Measurements from ENCODE around the gene CNTNAP2. TPM values are rescaled to one million over a fixed set of nuclear protein-coding genes. Genes with fewer than 3 reads are reported as not detected.

Gene CNTNAP2
- total and polyA plus RNA-seq, 2 donors = 5.1 to 10.3 TPM

DNA sequence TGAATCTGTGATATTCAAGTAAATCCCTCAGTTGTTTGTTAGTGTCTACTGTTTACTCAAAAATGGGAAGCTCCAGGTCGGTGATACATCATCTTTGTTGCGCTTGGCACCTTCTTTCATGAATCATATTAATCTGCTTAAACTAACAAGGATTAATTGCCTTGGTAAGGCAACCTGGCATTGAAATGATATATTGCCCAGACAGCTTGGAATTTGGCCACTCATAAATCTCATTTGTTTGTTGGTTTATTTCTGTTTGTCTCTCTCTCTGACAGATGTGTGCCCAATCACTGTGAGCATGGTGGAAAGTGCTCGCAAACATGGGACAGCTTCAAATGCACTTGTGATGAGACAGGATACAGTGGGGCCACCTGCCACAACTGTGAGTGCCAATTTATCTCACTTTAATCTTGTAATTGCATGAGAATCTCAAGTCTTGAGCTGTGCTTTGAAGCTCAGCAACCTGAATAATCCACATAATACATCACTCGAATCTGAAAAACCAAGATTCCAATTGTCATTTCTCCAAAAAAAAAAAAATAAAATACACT lies 1369.1 kb downstream of the CNTNAP2 start:
- WGBS = 95% methylated on average over 4 of the region's 4 CpGs

DNA sequence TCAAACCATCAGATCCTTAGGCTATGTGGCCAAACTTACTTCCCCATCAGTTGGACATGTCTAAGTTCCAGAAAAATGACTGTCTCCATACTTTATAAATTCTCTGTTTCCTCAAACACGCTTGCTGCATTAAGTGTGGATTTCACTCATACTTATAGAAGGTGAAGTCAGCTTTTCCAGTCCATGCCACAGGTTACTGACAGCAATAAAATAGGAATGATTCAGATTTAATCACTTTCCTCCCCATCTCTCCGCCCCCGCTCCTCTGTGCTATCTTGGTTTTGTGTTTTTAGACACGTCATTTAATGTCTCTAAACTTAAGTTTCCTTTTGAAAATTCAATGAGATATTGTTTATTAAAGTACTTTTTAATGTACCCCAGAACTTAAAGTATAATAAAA lies 1376.0 kb downstream of the CNTNAP2 start:
- Histone ChIP-seq H3K4me3 (ENCODE audit: low read length in 2 of 2) (no peak overlapping the region), H3K36me3 (ENCODE audit: control insufficient read depth in 2 of 2, insufficient read depth in 2 of 2, low read length in 1 of 2) (no peaks in the 10 kb centered on the region), H3K9me3 (ENCODE audit: control insufficient read depth in 2 of 2, insufficient read depth in 1 of 2, low read length in 1 of 2) (no peaks in the 10 kb centered on the region), H3K27me3 (ENCODE audit: control insufficient read depth in 2 of 2, insufficient read depth in 1 of 2, low read length in 1 of 2) (no peaks in the 10 kb centered on the region), H3K4me1 (ENCODE audit: control insufficient read depth in 2 of 2, insufficient read depth in 2 of 2, low read length in 2 of 2) (no peaks in the 10 kb centered on the region), H3K27ac (ENCODE audit: low read depth in 1 of 2, low read length in 1 of 2) (no peak overlapping the region)
- 95% methylated on average over 4 of the region's 4 CpGs for WGBS
- no peak for DNase-seq (ENCODE audit: low read depth in 6 of 9, low spot score in 9 of 9)

More for the DNA sequence above, 1369.1 kb downstream of the CNTNAP2 start:
- no peaks in the 10 kb centered on the region for H3K4me1 ChIP-seq (ENCODE audit: control insufficient read depth in 2 of 2, insufficient read depth in 2 of 2, low read length in 2 of 2)
- H3K27ac ChIP-seq (ENCODE audit: low read depth in 1 of 2, low read length in 1 of 2) = no peak overlapping the region
- no peak for DNase-seq (ENCODE audit: low read depth in 6 of 9, low spot score in 9 of 9)
- H3K9me3 ChIP-seq (ENCODE audit: control insufficient read depth in 2 of 2, insufficient read depth in 1 of 2, low read length in 1 of 2) = no peaks in the 10 kb centered on the region
- H3K36me3 ChIP-seq (ENCODE audit: control insufficient read depth in 2 of 2, insufficient read depth in 2 of 2, low read length in 1 of 2) = no peaks in the 10 kb centered on the region
- H3K4me3 ChIP-seq (ENCODE audit: low read length in 2 of 2) = no peak overlapping the region
- no peaks in the 10 kb centered on the region for H3K27me3 ChIP-seq (ENCODE audit: control insufficient read depth in 2 of 2, insufficient read depth in 1 of 2, low read length in 1 of 2)

- H3K36me3 ChIP-seq (ENCODE audit: control insufficient read depth in 2 of 2, insufficient read depth in 2 of 2, low read length in 1 of 2) = no peaks in the 10 kb centered on the region
- no peaks in the 10 kb centered on the region for H3K27me3 ChIP-seq (ENCODE audit: control insufficient read depth in 2 of 2, insufficient read depth in 1 of 2, low read length in 1 of 2)
- H3K9me3 ChIP-seq (ENCODE audit: control insufficient read depth in 2 of 2, insufficient read depth in 1 of 2, low read length in 1 of 2) = no peaks in the 10 kb centered on the region
- no peak overlapping the region for H3K4me3 ChIP-seq (ENCODE audit: low read length in 2 of 2)
- DNase-seq (ENCODE audit: low read depth in 6 of 9, low spot score in 9 of 9) = no peak
- WGBS = 96% methylated on average over 1 of the region's 1 CpG
- no peaks in the 10 kb centered on the region for H3K4me1 ChIP-seq (ENCODE audit: control insufficient read depth in 2 of 2, insufficient read depth in 2 of 2, low read length in 2 of 2)
- no peak overlapping the region for H3K27ac ChIP-seq (ENCODE audit: low read depth in 1 of 2, low read length in 1 of 2)
Measured at GRCh38 chr7:147496209-147496608, 1379.6 kb downstream of the CNTNAP2 start.

- Histone ChIP-seq H3K36me3 (ENCODE audit: control insufficient read depth in 2 of 2, insufficient read depth in 2 of 2, low read length in 1 of 2) (no peaks in the 10 kb centered on the region), H3K27ac (ENCODE audit: low read depth in 1 of 2, low read length in 1 of 2) (no peak overlapping the region), H3K4me3 (ENCODE audit: low read length in 2 of 2) (no peak overlapping the region), H3K27me3 (ENCODE audit: control insufficient read depth in 2 of 2, insufficient read depth in 1 of 2, low read length in 1 of 2) (no peaks in the 10 kb centered on the region), H3K4me1 (ENCODE audit: control insufficient read depth in 2 of 2, insufficient read depth in 2 of 2, low read length in 2 of 2) (no peaks in the 10 kb centered on the region), H3K9me3 (ENCODE audit: control insufficient read depth in 2 of 2, insufficient read depth in 1 of 2, low read length in 1 of 2) (no peaks in the 10 kb centered on the region)
- no peak for DNase-seq (ENCODE audit: low read depth in 6 of 9, low spot score in 9 of 9)
- WGBS = 44% methylated on average over 1 of the region's 1 CpG
Measured at GRCh38 chr7:147497246-147497645, 1380.6 kb downstream of the CNTNAP2 start.

DNA sequence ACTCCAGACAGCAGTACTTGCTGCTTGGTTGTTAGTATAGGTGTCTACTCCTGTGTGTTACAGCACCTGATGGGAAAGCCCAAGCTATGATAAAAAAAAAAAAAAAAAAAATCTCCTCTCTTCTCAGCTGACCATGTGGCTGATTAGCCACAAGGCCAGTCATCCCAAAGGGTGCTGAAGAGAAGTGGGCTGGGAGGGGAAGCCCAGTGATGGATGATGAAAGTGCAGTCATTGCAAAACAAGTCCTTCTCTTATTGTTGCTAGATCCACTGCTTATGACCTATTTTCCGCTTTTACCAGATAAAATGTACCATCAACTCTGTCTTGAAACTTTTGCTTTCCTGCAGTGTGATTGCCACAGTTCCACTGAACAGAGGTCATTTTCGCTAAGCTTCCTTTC lies 1381.5 kb downstream of the CNTNAP2 start:
- WGBS = 98% methylated on average over 2 of the region's 2 CpGs

GRCh38 chr7:147509035-147509501 lies 1392.5 kb downstream of the CNTNAP2 start:
- no peak overlapping the region for H3K4me3 ChIP-seq (ENCODE audit: low read length in 2 of 2)
- H3K4me1 ChIP-seq (ENCODE audit: control insufficient read depth in 2 of 2, insufficient read depth in 2 of 2, low read length in 2 of 2) = no peaks in the 10 kb centered on the region
- DNase-seq (ENCODE audit: low read depth in 6 of 9, low spot score in 9 of 9) = no peak
- no peaks in the 10 kb centered on the region for H3K9me3 ChIP-seq (ENCODE audit: control insufficient read depth in 2 of 2, insufficient read depth in 1 of 2, low read length in 1 of 2)
- no peaks in the 10 kb centered on the region for H3K36me3 ChIP-seq (ENCODE audit: control insufficient read depth in 2 of 2, insufficient read depth in 2 of 2, low read length in 1 of 2)
- no peak overlapping the region for H3K27ac ChIP-seq (ENCODE audit: low read depth in 1 of 2, low read length in 1 of 2)
- 85% methylated on average over 3 of the region's 3 CpGs for WGBS
- H3K27me3 ChIP-seq (ENCODE audit: control insufficient read depth in 2 of 2, insufficient read depth in 1 of 2, low read length in 1 of 2) = no peaks in the 10 kb centered on the region

More for the DNA sequence above, 1381.5 kb downstream of the CNTNAP2 start:
- H3K27me3 ChIP-seq (ENCODE audit: control insufficient read depth in 2 of 2, insufficient read depth in 1 of 2, low read length in 1 of 2) = no peaks in the 10 kb centered on the region
- H3K36me3 ChIP-seq (ENCODE audit: control insufficient read depth in 2 of 2, insufficient read depth in 2 of 2, low read length in 1 of 2) = no peaks in the 10 kb centered on the region
- no peak overlapping the region for H3K4me3 ChIP-seq (ENCODE audit: low read length in 2 of 2)
- DNase-seq (ENCODE audit: low read depth in 6 of 9, low spot score in 9 of 9) = peak in 2 of 9 donors; percentile 1 to 28
- H3K4me1 ChIP-seq (ENCODE audit: control insufficient read depth in 2 of 2, insufficient read depth in 2 of 2, low read length in 2 of 2) = no peaks in the 10 kb centered on the region
- H3K9me3 ChIP-seq (ENCODE audit: control insufficient read depth in 2 of 2, insufficient read depth in 1 of 2, low read length in 1 of 2) = no peaks in the 10 kb centered on the region
- H3K27ac ChIP-seq (ENCODE audit: low read depth in 1 of 2, low read length in 1 of 2) = no peak overlapping the region

- no peak overlapping the region for H3K27ac ChIP-seq (ENCODE audit: low read depth in 1 of 2, low read length in 1 of 2)
- no peaks in the 10 kb centered on the region for H3K36me3 ChIP-seq (ENCODE audit: control insufficient read depth in 2 of 2, insufficient read depth in 2 of 2, low read length in 1 of 2)
- 89% methylated on average over 4 of the region's 4 CpGs for WGBS
- no peaks in the 10 kb centered on the region for H3K27me3 ChIP-seq (ENCODE audit: control insufficient read depth in 2 of 2, insufficient read depth in 1 of 2, low read length in 1 of 2)
- H3K9me3 ChIP-seq (ENCODE audit: control insufficient read depth in 2 of 2, insufficient read depth in 1 of 2, low read length in 1 of 2) = no peaks in the 10 kb centered on the region
- H3K4me3 ChIP-seq (ENCODE audit: low read length in 2 of 2) = no peak overlapping the region
- no peak for DNase-seq (ENCODE audit: low read depth in 6 of 9, low spot score in 9 of 9)
- no peaks in the 10 kb centered on the region for H3K4me1 ChIP-seq (ENCODE audit: control insufficient read depth in 2 of 2, insufficient read depth in 2 of 2, low read length in 2 of 2)
Measured at GRCh38 chr7:147509541-147510200, 1393.1 kb downstream of the CNTNAP2 start.

GRCh38 chr7:147510201-147510542 lies 1393.6 kb downstream of the CNTNAP2 start:
- DNase-seq (ENCODE audit: low read depth in 6 of 9, low spot score in 9 of 9) = no peak
- H3K9me3 ChIP-seq (ENCODE audit: control insufficient read depth in 2 of 2, insufficient read depth in 1 of 2, low read length in 1 of 2) = no peaks in the 10 kb centered on the region
- no peaks in the 10 kb centered on the region for H3K4me1 ChIP-seq (ENCODE audit: control insufficient read depth in 2 of 2, insufficient read depth in 2 of 2, low read length in 2 of 2)
- H3K4me3 ChIP-seq (ENCODE audit: low read length in 2 of 2) = no peak overlapping the region
- no peaks in the 10 kb centered on the region for H3K27me3 ChIP-seq (ENCODE audit: control insufficient read depth in 2 of 2, insufficient read depth in 1 of 2, low read length in 1 of 2)
- no peak overlapping the region for H3K27ac ChIP-seq (ENCODE audit: low read depth in 1 of 2, low read length in 1 of 2)
- no peaks in the 10 kb centered on the region for H3K36me3 ChIP-seq (ENCODE audit: control insufficient read depth in 2 of 2, insufficient read depth in 2 of 2, low read length in 1 of 2)

GRCh38 chr7:147510923-147511322 lies 1394.3 kb downstream of the CNTNAP2 start:
- no peaks in the 10 kb centered on the region for H3K9me3 ChIP-seq (ENCODE audit: control insufficient read depth in 2 of 2, insufficient read depth in 1 of 2, low read length in 1 of 2)
- no peak overlapping the region for H3K4me3 ChIP-seq (ENCODE audit: low read length in 2 of 2)
- H3K4me1 ChIP-seq (ENCODE audit: control insufficient read depth in 2 of 2, insufficient read depth in 2 of 2, low read length in 2 of 2) = no peaks in the 10 kb centered on the region
- H3K36me3 ChIP-seq (ENCODE audit: control insufficient read depth in 2 of 2, insufficient read depth in 2 of 2, low read length in 1 of 2) = no peaks in the 10 kb centered on the region
- 89% methylated on average over 4 of the region's 4 CpGs for WGBS
- H3K27me3 ChIP-seq (ENCODE audit: control insufficient read depth in 2 of 2, insufficient read depth in 1 of 2, low read length in 1 of 2) = no peaks in the 10 kb centered on the region
- no peak overlapping the region for H3K27ac ChIP-seq (ENCODE audit: low read depth in 1 of 2, low read length in 1 of 2)
- no peak for DNase-seq (ENCODE audit: low read depth in 6 of 9, low spot score in 9 of 9)
